Measurements from ENCODE around the gene NSL1. TPM values are rescaled to one million over a fixed set of nuclear protein-coding genes. Genes with fewer than 3 reads are reported as not detected.

Gene NSL1
- polyA plus RNA-seq, 3 donors = 16.8 to 80.3 (median 62.3) TPM

DNA sequence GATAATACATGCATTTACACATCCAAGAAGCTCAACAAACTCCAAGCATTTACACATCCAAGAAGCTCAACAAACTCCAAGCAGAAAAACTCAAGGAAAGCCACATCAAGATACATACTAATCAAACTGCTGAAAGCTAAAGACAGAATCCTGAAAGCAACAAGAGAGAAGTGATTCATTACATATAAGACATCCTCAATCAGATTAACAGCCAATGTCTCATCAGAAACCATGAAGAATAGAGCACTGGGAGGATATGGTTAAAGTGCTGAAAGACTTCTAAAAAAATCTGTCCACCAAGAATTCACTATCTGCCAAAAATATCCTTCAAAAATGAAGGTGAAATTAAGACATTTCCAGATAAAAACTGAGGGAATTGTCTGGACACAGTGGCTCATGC lies 46.3 kb downstream of the NSL1 start:
- Histone ChIP-seq H4K20me1 (ENCODE audit: insufficient read depth, low read length) (peaks cover 3% of the 10 kb centered on the region), H3K27ac (ENCODE audit: low read depth in 1 of 2, low read length in 2 of 2) (no peak overlapping the region), H3K4me3 (replicated peaks in 1 of 3; ENCODE audit: low read depth in 2 of 3, low read length in 3 of 3) (no peak overlapping the region), H3K79me2 (ENCODE audit: insufficient read depth, low read length) (peaks cover 41% of the 10 kb centered on the region), H3K27me3 (ENCODE audit: control insufficient read depth in 2 of 2, insufficient read depth in 2 of 2, low read length in 2 of 2) (no peaks in the 10 kb centered on the region), H3K9me3 (replicated peaks in 1 of 2; ENCODE audit: control insufficient read depth in 1 of 2, insufficient read depth in 1 of 2, low read length in 2 of 2) (no peaks in the 10 kb centered on the region), H2AFZ (ENCODE audit: insufficient read depth, low read depth, low read length, poor library complexity, severe bottlenecking) (no peak overlapping the region), H3K9ac (ENCODE audit: insufficient read depth, low read length, poor library complexity, severe bottlenecking) (no peak overlapping the region), H3K4me2 (replicated peaks; ENCODE audit: extremely low read depth, low read length, poor library complexity, severe bottlenecking) (no peak overlapping the region), H3K36me3 (replicated peaks in 1 of 2; ENCODE audit: control insufficient read depth in 1 of 2, insufficient read depth in 2 of 2, low read length in 2 of 2) (peaks cover 0 to 18% of the 10 kb centered on the region in 2 donors), H3K4me1 (ENCODE audit: control insufficient read depth in 1 of 2, insufficient read depth in 2 of 2, low read length in 2 of 2) (peaks cover 8 to 10% of the 10 kb centered on the region in 2 donors)
- peaks cover 6% of the 10 kb centered on the region for H3K4me1 Mint-ChIP-seq
- H3K9me3 Mint-ChIP-seq = peaks cover 2 to 10% (median 6%) of the 10 kb centered on the region in 7 donors
- no peak overlapping the region for H3K4me3 Mint-ChIP-seq
- intact Hi-C loops (cut with micrococcal nuclease) = no loop called here
- peaks cover 17 to 21% of the 10 kb centered on the region in 2 donors for H3K36me3 Mint-ChIP-seq
- no peak for DNase-seq
- no peak overlapping the region for H3K27ac Mint-ChIP-seq
- peaks cover 0 to 2% (median 0%) of the 10 kb centered on the region in 3 donors for H3K27me3 Mint-ChIP-seq (ENCODE audit: low read depth in 3 of 3)
- no peak for TF ChIP-seq CTCF (IDR thresholded peaks at IDR 0.05)

DNA sequence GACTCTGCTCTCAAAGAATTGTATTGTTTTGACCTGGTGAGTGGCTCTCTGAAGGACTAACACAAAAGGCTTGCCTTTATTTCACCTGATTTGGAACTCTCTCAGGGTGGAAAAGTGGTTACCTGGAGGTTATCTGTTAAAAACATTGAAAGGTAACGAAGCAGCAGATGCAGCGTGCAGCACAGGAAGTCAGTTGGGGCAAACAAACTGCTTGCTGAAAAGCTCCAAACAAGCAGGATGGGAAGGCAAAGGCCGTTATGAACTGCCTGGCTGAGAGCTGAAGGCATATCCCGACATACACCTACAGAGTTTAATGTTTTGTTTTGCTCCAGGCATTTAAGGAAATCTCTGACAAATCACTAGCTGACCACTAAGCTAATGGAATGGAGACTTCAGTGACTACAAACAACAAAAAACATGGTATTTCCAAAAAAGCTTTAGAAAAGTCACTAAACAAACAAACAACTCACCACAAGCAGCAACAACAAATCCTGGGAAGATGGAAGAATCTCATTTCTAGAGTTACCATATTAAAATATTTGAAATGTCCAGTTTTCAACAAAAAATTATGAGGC lies 47.6 kb downstream of the NSL1 start:
- Histone ChIP-seq H3K4me3 (replicated peaks in 1 of 3; ENCODE audit: low read depth in 2 of 3, low read length in 3 of 3) (no peak overlapping the region), H3K36me3 (replicated peaks in 1 of 2; ENCODE audit: control insufficient read depth in 1 of 2, insufficient read depth in 2 of 2, low read length in 2 of 2) (peaks cover 1 to 22% of the 10 kb centered on the region in 2 donors), H2AFZ (ENCODE audit: insufficient read depth, low read depth, low read length, poor library complexity, severe bottlenecking) (no peak overlapping the region), H3K27me3 (ENCODE audit: control insufficient read depth in 2 of 2, insufficient read depth in 2 of 2, low read length in 2 of 2) (no peaks in the 10 kb centered on the region), H3K9me3 (replicated peaks in 1 of 2; ENCODE audit: control insufficient read depth in 1 of 2, insufficient read depth in 1 of 2, low read length in 2 of 2) (no peaks in the 10 kb centered on the region), H3K79me2 (ENCODE audit: insufficient read depth, low read length) (peaks cover 29% of the 10 kb centered on the region), H3K27ac (ENCODE audit: low read depth in 1 of 2, low read length in 2 of 2) (no peak overlapping the region), H3K4me1 (ENCODE audit: control insufficient read depth in 1 of 2, insufficient read depth in 2 of 2, low read length in 2 of 2) (no peaks in the 10 kb centered on the region), H3K4me2 (replicated peaks; ENCODE audit: extremely low read depth, low read length, poor library complexity, severe bottlenecking) (no peak overlapping the region), H4K20me1 (ENCODE audit: insufficient read depth, low read length) (peaks cover 6% of the 10 kb centered on the region), H3K9ac (ENCODE audit: insufficient read depth, low read length, poor library complexity, severe bottlenecking) (no peak overlapping the region)
- H3K4me1 Mint-ChIP-seq = no peaks in the 10 kb centered on the region
- peaks cover 2 to 9% (median 6%) of the 10 kb centered on the region in 7 donors for H3K9me3 Mint-ChIP-seq
- no peak for DNase-seq
- H3K4me3 Mint-ChIP-seq = no peak overlapping the region
- H3K27ac Mint-ChIP-seq = no peak overlapping the region
- WGBS (ENCODE audit: insufficient coverage) = 96% methylated on average over 3 of the region's 4 CpGs
- H3K36me3 Mint-ChIP-seq = peaks cover 21% of the 10 kb centered on the region in 2 donors
- peaks cover 0 to 2% (median 0%) of the 10 kb centered on the region in 3 donors for H3K27me3 Mint-ChIP-seq (ENCODE audit: low read depth in 3 of 3)
- TF ChIP-seq CTCF (IDR thresholded peaks at IDR 0.05) = no peak
- intact Hi-C loops (cut with micrococcal nuclease) = no loop called here
